HepG2 (cell line): ENCODE data around the gene PLA2G2A. TPM values are rescaled to one million over a fixed set of nuclear protein-coding genes. Genes with fewer than 3 reads are reported as not detected.

ENCODE experiments used
- FOXC1 ChIP-seq: sonication (generic); formaldehyde crosslinking; IDR thresholded peaks from 2 replicates; pipeline ENCODE4 v1.8.0; 2022; ENCODE audit warnings: mild to moderate bottlenecking, missing genetic modification reagents, borderline replicate concordance
- GMEB1 ChIP-seq: sonication (generic); formaldehyde crosslinking; IDR thresholded peaks from 2 replicates; pipeline ENCODE4 v1.5.1; 2020; ENCODE audit warnings: missing genetic modification reagents, mild to moderate bottlenecking, borderline replicate concordance
- HNF1A ChIP-seq, 2 experiments: sonication (generic) in 1 of 2; formaldehyde crosslinking in 1 of 2; IDR thresholded peaks; 2 replicates each; pipeline versions ENCODE4 v1.4.0 to v1.6.1; 2016 to 2020; ENCODE audit warnings: borderline replicate concordance in 1 of 2, low read depth in 1 of 2, mild to moderate bottlenecking in 1 of 2, missing genetic modification reagents in 1 of 2
- MNT ChIP-seq: fragments of 450-650 bp; IDR thresholded peaks from 2 replicates; pipeline ENCODE4 v1.6.1; 2016
- SMC3 ChIP-seq: IDR thresholded peaks from 2 replicates; pipeline ENCODE4 v1.6.1; 2011; ENCODE audit warnings: low read length, improper control_type of control experiment
- TAF1 ChIP-seq: sonication (generic); formaldehyde crosslinking; IDR thresholded peaks from 2 replicates; pipeline ENCODE4 v1.4.0; 2020; ENCODE audit warnings: missing genetic modification reagents
- TBL1XR1 ChIP-seq: fragments of 150-350 bp; IDR thresholded peaks from 2 replicates; pipeline ENCODE4 v1.6.1; 2014; ENCODE audit warnings: borderline replicate concordance, low read length; ENCODE audit not compliant: partially characterized antibody
- ZNF574 ChIP-seq: sonication (generic); formaldehyde crosslinking; IDR thresholded peaks from 2 replicates; pipeline ENCODE4 v1.4.0; 2020; ENCODE audit warnings: missing genetic modification reagents
- ZNF704 ChIP-seq: sonication (generic); formaldehyde crosslinking; IDR thresholded peaks from 2 replicates; pipeline ENCODE4 v1.8.1; 2023; ENCODE audit warnings: mild to moderate bottlenecking, inconsistent platforms, moderate library complexity, missing genetic modification reagents, borderline replicate concordance
- ZNF75D ChIP-seq: sonication (generic); formaldehyde crosslinking; IDR thresholded peaks from 2 replicates; pipeline ENCODE4 v1.8.1; 2023; ENCODE audit warnings: missing genetic modification reagents, mild to moderate bottlenecking, borderline replicate concordance
- polyA plus RNA-seq, 8 experiments: library from polyadenylated mRNA; depleted of rRNA in 3 of 8; stranded (reverse) in 7 of 8; unstranded in 1 of 8; fragments of >200 nt; fragmentation: Illumina TruSeq in 4 of 8; extraction: Trizol in 4 of 8; gene quantifications; 2 replicates each; pipeline versions ENCODE4 v1.2.1 to v1.2.3, GENCODE V29; 2011 to 2016; ENCODE audit warnings: low read depth in 4 of 8, missing spikeins in 1 of 8, mixed read lengths in 1 of 8; ENCODE audit not compliant: insufficient read depth in 1 of 8
- total RNA-seq, 5 experiments: library from RNA; depleted of rRNA; stranded (reverse); fragments of >200 nt; fragmentation: Illumina TruSeq; extraction: Trizol; gene quantifications; 2 replicates each; pipeline ENCODE4 v1.2.3, GENCODE V29; 2016; ENCODE audit warnings: low read depth in 1 of 5

The PLA2G2A gene
- total and polyA plus RNA-seq, 2 of the 13 experiments (the other 11 are each of a cell fraction or from before 2014, with no cell fraction given), result 0.35 to 30.3 TPM

GRCh38 chr1:19974822-19975416 lies 4.5 kb downstream of the PLA2G2A start (continued):
- 0 out of 2 replicates have a peak, but pooled peaks have one; percentile 39 for TF ChIP-seq HNF1A (IDR thresholded peaks at IDR 0.05; ENCODE audit: low read depth)
- TF ChIP-seq HNF1A (CRISPR knock-in tag; IDR thresholded peaks at IDR 0.05; ENCODE audit: borderline replicate concordance), result peak; percentile 78; the same call in 1 of the 2 replicates
- peak; percentile 96 for TF ChIP-seq SMC3
- TF ChIP-seq MNT, result no peak
- no peak for TF ChIP-seq ZNF75D (CRISPR knock-in tag)
- no peak for TF ChIP-seq TAF1 (CRISPR knock-in tag)
- no peak for TF ChIP-seq ZNF704 (CRISPR knock-in tag)
- no peak for TF ChIP-seq ZNF574 (CRISPR knock-in tag)
- TF ChIP-seq TBL1XR1, result peak; percentile 96
- TF ChIP-seq FOXC1 (CRISPR knock-in tag), result 0 out of 2 replicates have a peak, but pooled peaks have one; percentile 58
- TF ChIP-seq GMEB1, result no peak
